ENCODE measurements around the gene GPR78.
A peak's percentile ranks its signal among the peaks of the same experiment; 100 is the strongest.

The GPR78 gene

GRCh38 chr4:8553991-8554405 lies 26.2 kb upstream of the GPR78 start:
- no peak overlapping the region for H3K23ac ChIP-seq (ENCODE audit: low read length)
- H3K9me3 ChIP-seq (ENCODE audit: insufficient read depth, low read depth, low read length): no peaks in the 10 kb centered on the region
- no peak overlapping the region for H4K8ac ChIP-seq (ENCODE audit: low read depth, low read length)
- no peak overlapping the region for H2AFZ ChIP-seq (ENCODE audit: insufficient read depth, low read length, poor library complexity)
- H3K36me3 ChIP-seq (ENCODE audit: control insufficient read depth in 1 of 2, insufficient read depth in 2 of 2, low read length in 2 of 2): no peaks in the 10 kb centered on the region
- H3K27me3 ChIP-seq (ENCODE audit: insufficient read depth, low read length): no peaks in the 10 kb centered on the region
- no peak overlapping the region for H4K12ac ChIP-seq (ENCODE audit: low read depth, low read length)
- no peak overlapping the region for H3K4me2 ChIP-seq (ENCODE audit: low read length)
- H3K14ac ChIP-seq (ENCODE audit: low read length): no peak overlapping the region
- H3K9ac ChIP-seq (ENCODE audit: low read length): no peak overlapping the region
- peak overlapping the region; percentile 91 for H2BK12ac ChIP-seq (ENCODE audit: low read length)
- no peak overlapping the region for H3K4ac ChIP-seq (ENCODE audit: low read depth, low read length)
- WGBS (ENCODE audit: extremely low coverage, insufficient coverage, insufficient read length): no CpG with 5 or more reads among the region's 12 CpGs
- no peak overlapping the region for H2AK5ac ChIP-seq (ENCODE audit: low read length)
- H2BK5ac ChIP-seq (ENCODE audit: low read depth, low read length, poor library complexity): no peak overlapping the region
- H3K18ac ChIP-seq (ENCODE audit: low read length): no peak overlapping the region
- H3K27ac ChIP-seq (ENCODE audit: low read depth, low read length): no peak overlapping the region
- DNase-seq: peak; percentile 80 to 84
- peaks cover 43% of the 10 kb centered on the region for H3K79me1 ChIP-seq (ENCODE audit: low read length)
- H4K91ac ChIP-seq (ENCODE audit: low read depth, low read length): peak overlapping the region; percentile 20
- peaks cover 5% of the 10 kb centered on the region for H3K79me2 ChIP-seq (ENCODE audit: control insufficient read depth, insufficient read depth, low read length, poor library complexity)
- no peak overlapping the region for H3K4me3 ChIP-seq (ENCODE audit: low read depth, low read length)
- no peak overlapping the region for H2BK120ac ChIP-seq (ENCODE audit: insufficient read depth, low read length, poor library complexity)
- H3K4me1 ChIP-seq (ENCODE audit: control insufficient read depth in 1 of 2, insufficient read depth in 2 of 2, low read length in 2 of 2): peaks cover 28 to 31% of the 10 kb centered on the region in 2 experiments

- no CpG with 5 or more reads among the region's 17 CpGs for WGBS (ENCODE audit: extremely low coverage, insufficient coverage, insufficient read length)
Observed at GRCh38 chr4:8554555-8555100, 25.6 kb upstream of the GPR78 start.

GRCh38 chr4:8555716-8556115 lies 24.5 kb upstream of the GPR78 start:
- H3K4ac ChIP-seq (ENCODE audit: low read depth, low read length): no peak overlapping the region
- no peak overlapping the region for H3K9ac ChIP-seq (ENCODE audit: low read length)
- peak overlapping the region; percentile 62 for H2BK120ac ChIP-seq (ENCODE audit: insufficient read depth, low read length, poor library complexity)
- H4K8ac ChIP-seq (ENCODE audit: low read depth, low read length): no peak overlapping the region
- WGBS (ENCODE audit: extremely low coverage, insufficient coverage, insufficient read length): no CpG with 5 or more reads among the region's 5 CpGs
- peak overlapping the region; percentile 17 for H2AK5ac ChIP-seq (ENCODE audit: low read length)
- peaks cover 38 to 42% of the 10 kb centered on the region in 2 experiments for H3K4me1 ChIP-seq (ENCODE audit: control insufficient read depth in 1 of 2, insufficient read depth in 2 of 2, low read length in 2 of 2)
- H2AFZ ChIP-seq (ENCODE audit: insufficient read depth, low read length, poor library complexity): no peak overlapping the region
- peaks cover 53% of the 10 kb centered on the region for H3K79me1 ChIP-seq (ENCODE audit: low read length)
- peak overlapping the region; percentile 72 for H4K91ac ChIP-seq (ENCODE audit: low read depth, low read length)
- H3K23ac ChIP-seq (ENCODE audit: low read length): no peak overlapping the region
- DNase-seq: no peak
- H3K79me2 ChIP-seq (ENCODE audit: control insufficient read depth, insufficient read depth, low read length, poor library complexity): peaks cover 5% of the 10 kb centered on the region
- no peaks in the 10 kb centered on the region for H3K27me3 ChIP-seq (ENCODE audit: insufficient read depth, low read length)
- H2BK12ac ChIP-seq (ENCODE audit: low read length): peak overlapping the region; percentile 43
- no peak overlapping the region for H2BK5ac ChIP-seq (ENCODE audit: low read depth, low read length, poor library complexity)
- H4K12ac ChIP-seq (ENCODE audit: low read depth, low read length): no peak overlapping the region
- no peak overlapping the region for H3K27ac ChIP-seq (ENCODE audit: low read depth, low read length)
- peak overlapping the region; percentile 57 for H3K14ac ChIP-seq (ENCODE audit: low read length)
- H3K4me2 ChIP-seq (ENCODE audit: low read length): no peak overlapping the region
- no peaks in the 10 kb centered on the region for H3K36me3 ChIP-seq (ENCODE audit: control insufficient read depth in 1 of 2, insufficient read depth in 2 of 2, low read length in 2 of 2)
- no peak overlapping the region for H3K4me3 ChIP-seq (ENCODE audit: low read depth, low read length)
- H3K9me3 ChIP-seq (ENCODE audit: insufficient read depth, low read depth, low read length): no peaks in the 10 kb centered on the region
- H3K18ac ChIP-seq (ENCODE audit: low read length): no peak overlapping the region

More at GRCh38 chr4:8554555-8555100, 25.6 kb upstream of the GPR78 start:
- peak overlapping the region; percentile 59 for H2BK120ac ChIP-seq (ENCODE audit: insufficient read depth, low read length, poor library complexity)
- no peaks in the 10 kb centered on the region for H3K36me3 ChIP-seq (ENCODE audit: control insufficient read depth in 1 of 2, insufficient read depth in 2 of 2, low read length in 2 of 2)
- H3K4ac ChIP-seq (ENCODE audit: low read depth, low read length): no peak overlapping the region
- no peak for DNase-seq
- H3K4me3 ChIP-seq (ENCODE audit: low read depth, low read length): no peak overlapping the region
- no peak overlapping the region for H3K27ac ChIP-seq (ENCODE audit: low read depth, low read length)
- peaks cover 31 to 32% of the 10 kb centered on the region in 2 experiments for H3K4me1 ChIP-seq (ENCODE audit: control insufficient read depth in 1 of 2, insufficient read depth in 2 of 2, low read length in 2 of 2)
- H2AK5ac ChIP-seq (ENCODE audit: low read length): peak overlapping the region; percentile 72
- no peak overlapping the region for H4K8ac ChIP-seq (ENCODE audit: low read depth, low read length)
- H3K27me3 ChIP-seq (ENCODE audit: insufficient read depth, low read length): no peaks in the 10 kb centered on the region
- peaks cover 44% of the 10 kb centered on the region for H3K79me1 ChIP-seq (ENCODE audit: low read length)
- no peak overlapping the region for H3K9ac ChIP-seq (ENCODE audit: low read length)
- peak overlapping the region; percentile 24 for H3K14ac ChIP-seq (ENCODE audit: low read length)
- H4K91ac ChIP-seq (ENCODE audit: low read depth, low read length): peak overlapping the region; percentile 45
- no peak overlapping the region for H3K4me2 ChIP-seq (ENCODE audit: low read length)
- H2AFZ ChIP-seq (ENCODE audit: insufficient read depth, low read length, poor library complexity): no peak overlapping the region
- H2BK5ac ChIP-seq (ENCODE audit: low read depth, low read length, poor library complexity): peak overlapping the region; percentile 3
- peaks cover 5% of the 10 kb centered on the region for H3K79me2 ChIP-seq (ENCODE audit: control insufficient read depth, insufficient read depth, low read length, poor library complexity)
- peak overlapping the region; percentile 91 for H2BK12ac ChIP-seq (ENCODE audit: low read length)
- H3K9me3 ChIP-seq (ENCODE audit: insufficient read depth, low read depth, low read length): no peaks in the 10 kb centered on the region
- H4K12ac ChIP-seq (ENCODE audit: low read depth, low read length): no peak overlapping the region
- H3K18ac ChIP-seq (ENCODE audit: low read length): peak overlapping the region; percentile 57
- no peak overlapping the region for H3K23ac ChIP-seq (ENCODE audit: low read length)

- no peak overlapping the region for H3K4ac ChIP-seq (ENCODE audit: low read depth, low read length)
- no peaks in the 10 kb centered on the region for H3K9me3 ChIP-seq (ENCODE audit: insufficient read depth, low read depth, low read length)
Observed at GRCh38 chr4:8556341-8557150, 23.6 kb upstream of the GPR78 start.

More at GRCh38 chr4:8556341-8557150, 23.6 kb upstream of the GPR78 start:
- Histone ChIP-seq H3K18ac (ENCODE audit: low read length) (no peak overlapping the region), H3K4me1 (ENCODE audit: control insufficient read depth in 1 of 2, insufficient read depth in 2 of 2, low read length in 2 of 2) (peaks cover 42 to 46% of the 10 kb centered on the region in 2 experiments), H4K8ac (ENCODE audit: low read depth, low read length) (peak overlapping the region; percentile 17), H3K4me2 (ENCODE audit: low read length) (no peak overlapping the region), H3K27ac (ENCODE audit: low read depth, low read length) (peak overlapping the region; percentile 50), H2BK12ac (ENCODE audit: low read length) (peak overlapping the region; percentile 77), H3K79me1 (ENCODE audit: low read length) (peaks cover 56% of the 10 kb centered on the region), H3K79me2 (ENCODE audit: control insufficient read depth, insufficient read depth, low read length, poor library complexity) (peaks cover 5% of the 10 kb centered on the region), H3K4me3 (ENCODE audit: low read depth, low read length) (no peak overlapping the region), H4K12ac (ENCODE audit: low read depth, low read length) (no peak overlapping the region), H3K9ac (ENCODE audit: low read length) (no peak overlapping the region), H2BK120ac (ENCODE audit: insufficient read depth, low read length, poor library complexity) (peak overlapping the region; percentile 12), H4K91ac (ENCODE audit: low read depth, low read length) (peak overlapping the region; percentile 64), H2AK5ac (ENCODE audit: low read length) (peak overlapping the region; percentile 53), H3K27me3 (ENCODE audit: insufficient read depth, low read length) (no peaks in the 10 kb centered on the region), H3K36me3 (ENCODE audit: control insufficient read depth in 1 of 2, insufficient read depth in 2 of 2, low read length in 2 of 2) (no peaks in the 10 kb centered on the region), H3K14ac (ENCODE audit: low read length) (peak overlapping the region; percentile 3), H3K23ac (ENCODE audit: low read length) (no peak overlapping the region), H2BK5ac (ENCODE audit: low read depth, low read length, poor library complexity) (peak overlapping the region; percentile 62), H2AFZ (ENCODE audit: insufficient read depth, low read length, poor library complexity) (no peak overlapping the region)
- DNase-seq: peak; percentile 81 to 82
- no CpG with 5 or more reads among the region's 17 CpGs for WGBS (ENCODE audit: extremely low coverage, insufficient coverage, insufficient read length)
